HG03280 (cell line): ENCODE measurements around the gene STK26.
"Not testable (repeated sequence)": the region's sequence is repeated elsewhere in the genome, so short reads cannot be mapped to it uniquely, and the experiment has no call there.

Experiments used
- ATAC-seq: cut with Tn5 transposase; IDR thresholded peaks from one replicate; pipeline ENCODE4 v1.9.1; 2021; ENCODE audit warnings: mild to moderate bottlenecking, moderate library complexity; ENCODE audit not compliant: unreplicated experiment

The STK26 gene

DNA sequence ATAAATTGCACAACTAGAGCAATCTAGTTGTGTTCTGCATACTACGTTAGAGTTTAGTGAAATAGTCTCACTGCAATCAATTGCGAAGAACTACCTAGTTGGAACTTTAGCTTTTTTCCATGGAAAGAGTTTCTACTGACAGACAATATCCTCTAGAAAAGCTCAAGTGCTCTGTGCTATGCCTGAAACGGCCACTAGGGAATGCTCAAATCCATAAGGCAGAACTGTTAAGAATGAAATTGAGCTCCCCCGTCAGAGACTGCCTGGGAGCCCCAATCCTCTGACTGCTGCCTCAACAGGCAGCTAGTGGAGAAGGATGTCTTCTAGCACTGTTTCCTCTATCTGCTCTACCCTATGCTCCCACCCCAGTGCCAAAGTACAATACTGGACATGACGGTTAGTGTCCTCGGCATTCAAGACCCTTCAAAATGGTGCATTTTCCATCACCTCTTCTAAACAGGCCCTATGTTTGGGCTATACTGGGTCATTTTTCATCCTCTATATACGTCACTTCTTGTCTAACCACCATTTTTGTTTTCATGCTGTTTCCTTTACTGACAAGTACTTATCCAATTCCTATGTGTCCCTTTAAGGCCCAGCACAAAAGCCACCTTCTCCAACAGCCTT lies 69.5 kb downstream of the STK26 start:
- peak; percentile 95 for ATAC-seq

DNA sequence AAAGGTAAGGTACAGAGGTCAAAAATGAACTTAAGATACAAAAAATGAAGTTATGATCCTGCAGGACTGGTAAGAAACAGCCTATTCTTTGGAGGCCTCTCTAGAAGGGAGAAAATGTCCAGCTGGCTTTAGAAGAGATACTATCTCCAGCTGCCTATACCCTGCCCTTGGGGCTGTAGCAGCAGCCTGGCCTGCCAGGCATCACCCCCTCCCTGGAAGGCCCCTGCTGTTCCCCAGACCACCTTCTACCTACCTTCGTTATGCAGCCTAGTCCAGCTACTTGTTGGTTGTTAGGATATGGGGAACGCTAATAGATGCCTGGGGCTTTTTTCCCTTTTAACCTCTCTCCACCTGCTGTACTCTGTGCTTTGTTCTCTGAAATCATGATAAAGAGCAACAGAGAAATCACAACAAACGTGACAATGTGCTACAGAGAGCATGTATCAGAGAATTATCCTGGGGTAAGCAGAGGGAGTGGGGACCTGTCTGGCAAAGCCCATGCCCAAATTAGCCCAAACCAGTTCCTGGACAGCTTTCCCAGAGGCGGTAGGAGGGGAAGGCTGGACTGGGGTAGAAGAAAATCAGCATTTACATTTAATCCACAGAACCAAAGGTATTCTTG lies 70.2 kb downstream of the STK26 start:
- no peak for ATAC-seq

DNA sequence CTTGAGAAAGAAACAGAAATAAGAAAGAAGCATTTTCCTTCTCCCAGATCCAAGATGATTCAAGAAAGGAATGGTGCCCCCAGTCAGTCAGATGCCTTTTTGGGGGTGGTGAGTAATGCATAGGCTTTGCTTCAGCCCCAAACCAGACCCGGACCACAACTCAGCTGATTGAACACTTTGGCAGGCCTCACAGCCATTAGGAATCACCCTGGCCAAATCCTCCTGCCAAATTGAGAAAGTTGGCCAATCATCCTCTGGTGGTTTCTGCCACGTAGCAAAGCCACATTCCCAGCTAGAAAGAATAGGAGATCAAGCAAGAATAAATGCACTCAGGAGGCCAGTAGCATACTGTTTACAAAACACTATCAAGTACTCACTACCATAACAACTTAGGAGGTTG lies 71.1 kb downstream of the STK26 start:
- ATAC-seq = no peak

DNA sequence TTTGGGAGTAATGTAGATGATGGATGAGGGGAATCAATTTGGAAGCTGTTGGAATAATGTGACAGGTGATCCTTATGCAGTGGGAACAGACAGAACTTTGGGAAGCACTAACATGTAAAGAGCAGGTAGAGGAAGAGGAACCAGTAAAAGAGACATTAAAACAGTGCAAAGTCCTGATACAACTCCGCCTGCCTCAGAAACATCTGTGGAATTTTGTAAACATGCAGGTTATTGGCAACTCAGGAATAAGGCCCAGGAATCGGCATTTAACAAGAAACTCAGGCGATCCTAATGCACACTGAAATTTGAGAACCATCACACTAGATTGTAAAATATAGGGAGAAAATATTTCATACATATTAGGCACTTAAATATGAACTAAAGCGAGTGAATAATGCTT lies 75.6 kb downstream of the STK26 start:
- ATAC-seq = not testable (repeated sequence)

DNA sequence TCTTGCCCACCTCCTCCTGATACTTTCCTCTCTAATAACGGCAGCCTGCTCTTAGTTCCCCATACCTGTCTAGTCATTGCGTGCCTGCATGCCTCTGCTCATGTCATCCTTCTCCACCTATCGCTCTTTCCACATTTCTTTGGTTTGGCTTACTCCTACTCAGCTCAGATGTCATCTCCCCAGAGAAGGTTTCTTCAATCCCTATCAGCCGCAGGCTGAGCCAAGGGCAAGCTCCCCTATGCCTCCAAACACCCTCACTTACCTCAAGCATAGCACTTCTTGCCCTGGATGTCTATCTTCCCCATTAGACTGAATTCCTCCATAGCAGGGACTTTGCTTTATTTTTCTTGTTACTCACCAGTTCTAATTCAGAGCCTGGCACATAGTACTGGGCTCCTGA lies 78.1 kb downstream of the STK26 start:
- no peak for ATAC-seq

DNA sequence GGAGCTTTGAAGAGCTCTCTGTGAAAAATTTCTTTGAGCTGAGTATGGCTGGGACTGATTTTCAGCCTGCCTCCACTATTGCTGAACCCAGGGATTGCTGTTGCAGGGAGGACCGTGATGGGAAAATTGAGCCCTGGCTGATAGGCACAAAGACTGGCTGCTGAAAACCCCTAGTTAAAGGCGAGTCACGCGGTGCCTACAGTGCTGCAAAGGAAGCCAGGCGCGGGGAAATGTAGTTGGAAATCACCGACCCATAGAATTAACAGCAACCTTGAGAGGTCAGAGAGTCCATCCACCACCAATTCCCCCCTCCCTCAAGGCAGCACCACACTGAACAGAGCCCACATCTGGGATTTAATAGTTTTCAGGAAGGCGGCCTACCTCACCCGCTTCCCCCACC lies 78.7 kb downstream of the STK26 start:
- ATAC-seq = no peak

DNA sequence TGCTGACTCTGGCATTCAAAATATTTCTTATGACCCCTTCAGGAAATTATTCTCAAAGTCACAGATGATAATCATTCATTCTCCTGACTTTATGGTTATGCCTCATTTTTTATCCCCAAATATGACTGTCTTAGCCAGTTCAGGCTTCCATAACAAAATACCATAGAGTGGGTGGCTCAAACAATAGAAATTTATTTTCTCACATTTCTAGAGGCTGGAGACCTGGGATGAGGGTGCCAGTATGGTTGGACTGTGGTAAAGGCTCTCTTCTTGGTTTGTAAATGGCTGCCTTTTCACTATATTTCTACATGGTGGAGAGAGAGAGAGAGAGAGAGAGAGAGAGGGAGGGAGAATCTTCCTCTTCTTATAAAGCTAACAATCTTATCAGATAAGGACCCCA lies 84.2 kb downstream of the STK26 start:
- no peak for ATAC-seq

DNA sequence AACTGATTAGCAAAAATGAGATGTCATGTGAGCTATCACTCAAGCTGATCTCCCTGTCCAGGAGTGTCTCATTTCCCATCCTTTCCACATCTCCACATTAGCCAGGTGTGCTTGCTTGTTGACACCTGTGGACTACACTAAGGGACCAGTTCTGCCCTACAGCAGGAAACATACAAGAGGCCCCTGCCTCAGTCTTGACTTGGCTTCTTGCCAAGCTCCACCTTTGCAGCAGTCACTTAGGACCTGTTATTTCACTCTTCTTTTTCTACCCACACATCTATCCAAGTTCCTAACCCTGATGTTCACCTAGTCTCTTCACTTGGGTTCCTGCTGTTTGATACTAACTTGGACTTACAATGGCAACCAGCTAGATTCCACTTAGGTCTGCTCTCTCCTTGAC lies 91.5 kb downstream of the STK26 start:
- no peak for ATAC-seq

DNA sequence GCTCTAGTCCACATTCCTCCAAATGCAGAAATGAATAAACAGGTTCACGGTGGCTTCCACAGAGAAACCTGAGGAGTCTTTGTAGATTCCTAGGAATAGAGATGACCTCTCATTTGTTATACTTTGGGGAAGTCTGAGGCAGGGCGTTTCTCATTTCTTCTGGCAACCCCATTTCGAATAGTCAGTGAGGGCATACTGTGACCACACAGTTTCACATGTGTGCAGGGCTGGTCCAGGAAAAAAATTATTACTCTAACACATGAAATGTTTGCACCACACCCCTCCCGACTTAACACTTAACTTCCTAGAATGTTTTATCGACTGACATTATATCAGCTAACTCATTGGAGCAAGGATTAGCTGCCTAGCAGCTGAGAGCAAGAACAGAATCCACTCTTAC lies 92.7 kb downstream of the STK26 start:
- no peak for ATAC-seq

DNA sequence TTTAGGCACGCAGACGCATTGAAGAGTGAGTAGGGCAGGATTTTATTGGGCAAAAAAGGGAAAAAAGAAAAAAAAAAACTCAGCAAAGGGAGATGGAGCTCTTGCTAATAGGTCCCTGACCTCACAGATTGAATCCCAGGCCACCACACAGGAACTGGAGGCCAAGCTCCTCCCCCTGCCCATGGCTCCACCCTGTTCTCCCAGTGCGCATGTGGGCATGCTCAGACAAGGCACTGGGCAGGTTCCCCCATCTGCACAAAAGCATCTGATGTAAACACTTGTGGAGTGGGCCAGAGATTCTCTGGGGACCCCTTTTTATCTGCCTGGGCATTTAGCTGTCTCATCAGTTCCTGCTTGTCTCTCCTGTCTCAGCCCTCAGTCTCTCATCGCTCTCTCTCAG lies 95.3 kb downstream of the STK26 start:
- ATAC-seq = no peak

DNA sequence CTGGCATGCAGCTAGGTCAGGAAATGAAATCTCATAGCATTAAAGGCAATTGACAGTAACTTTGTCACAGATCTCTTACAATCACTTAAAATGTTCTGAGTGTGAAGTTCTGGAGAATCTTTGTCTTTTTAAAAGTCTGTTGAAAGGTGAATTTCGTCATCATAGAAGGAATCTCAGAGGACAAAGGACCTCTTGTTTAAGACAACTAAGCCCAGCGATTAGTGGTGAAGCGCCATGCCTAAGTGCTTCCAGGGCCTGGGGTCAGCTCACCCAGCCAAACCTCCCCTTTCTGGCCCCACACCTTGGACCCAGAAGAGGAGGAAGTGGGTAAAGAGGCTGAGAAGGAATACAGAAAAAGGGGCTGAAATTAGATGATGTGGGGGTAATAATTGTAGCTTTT lies 96.2 kb downstream of the STK26 start:
- no peak for ATAC-seq

DNA sequence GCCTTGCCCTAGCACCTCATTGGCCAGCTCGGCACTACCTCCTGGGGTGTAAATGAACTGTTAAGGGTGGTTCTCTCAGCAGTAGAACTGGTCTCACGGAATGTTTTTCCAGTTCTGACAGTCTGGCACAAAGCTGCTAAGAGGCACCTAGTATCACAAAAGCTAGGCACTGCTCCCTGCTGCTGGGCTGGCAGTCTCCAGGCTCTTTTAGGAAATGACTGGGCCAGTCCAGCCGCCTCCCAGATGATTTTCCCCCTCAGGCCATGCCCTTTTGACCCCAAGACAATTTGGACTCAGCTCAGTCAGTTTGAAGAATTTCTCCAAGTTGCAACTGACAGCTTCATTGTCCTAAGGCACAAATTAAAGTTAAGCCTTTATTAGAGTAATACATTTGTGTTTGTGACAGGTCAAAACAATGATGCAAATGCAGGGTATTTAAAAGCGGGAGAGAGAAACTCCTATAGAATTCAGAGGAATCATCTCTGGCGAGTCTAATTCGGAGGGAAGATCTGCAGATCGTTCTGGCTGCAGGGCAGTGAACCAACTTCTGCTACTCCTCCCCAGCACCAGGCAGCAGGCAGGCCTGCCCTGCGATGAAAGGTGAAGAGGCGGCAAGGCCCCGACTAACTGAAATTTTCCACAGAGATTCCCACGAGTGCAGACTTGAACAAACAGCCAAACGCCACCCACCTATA lies 96.9 kb downstream of the STK26 start:
- no peak for ATAC-seq

DNA sequence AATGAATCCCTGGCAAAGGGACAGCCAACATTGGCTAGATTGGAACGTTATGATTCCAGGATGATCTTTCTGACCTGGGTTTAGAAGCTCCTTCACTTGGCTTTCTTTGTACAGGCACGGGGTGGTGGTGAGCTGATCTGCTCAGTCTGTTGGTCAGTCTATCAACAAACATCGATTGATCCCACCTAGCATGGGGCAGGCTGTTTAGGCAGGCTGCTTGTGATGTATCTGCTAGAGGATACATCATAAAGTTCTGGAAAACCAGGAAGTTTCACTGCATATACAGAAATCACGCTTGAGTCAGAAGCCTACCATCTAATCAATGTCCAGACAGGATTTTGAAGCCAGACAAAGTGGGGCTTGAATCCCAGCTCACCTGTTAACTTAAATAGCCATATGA lies 97.8 kb downstream of the STK26 start:
- no peak for ATAC-seq
